Measurements from ENCODE around the gene PROSER3.

PROSER3 gene

DNA sequence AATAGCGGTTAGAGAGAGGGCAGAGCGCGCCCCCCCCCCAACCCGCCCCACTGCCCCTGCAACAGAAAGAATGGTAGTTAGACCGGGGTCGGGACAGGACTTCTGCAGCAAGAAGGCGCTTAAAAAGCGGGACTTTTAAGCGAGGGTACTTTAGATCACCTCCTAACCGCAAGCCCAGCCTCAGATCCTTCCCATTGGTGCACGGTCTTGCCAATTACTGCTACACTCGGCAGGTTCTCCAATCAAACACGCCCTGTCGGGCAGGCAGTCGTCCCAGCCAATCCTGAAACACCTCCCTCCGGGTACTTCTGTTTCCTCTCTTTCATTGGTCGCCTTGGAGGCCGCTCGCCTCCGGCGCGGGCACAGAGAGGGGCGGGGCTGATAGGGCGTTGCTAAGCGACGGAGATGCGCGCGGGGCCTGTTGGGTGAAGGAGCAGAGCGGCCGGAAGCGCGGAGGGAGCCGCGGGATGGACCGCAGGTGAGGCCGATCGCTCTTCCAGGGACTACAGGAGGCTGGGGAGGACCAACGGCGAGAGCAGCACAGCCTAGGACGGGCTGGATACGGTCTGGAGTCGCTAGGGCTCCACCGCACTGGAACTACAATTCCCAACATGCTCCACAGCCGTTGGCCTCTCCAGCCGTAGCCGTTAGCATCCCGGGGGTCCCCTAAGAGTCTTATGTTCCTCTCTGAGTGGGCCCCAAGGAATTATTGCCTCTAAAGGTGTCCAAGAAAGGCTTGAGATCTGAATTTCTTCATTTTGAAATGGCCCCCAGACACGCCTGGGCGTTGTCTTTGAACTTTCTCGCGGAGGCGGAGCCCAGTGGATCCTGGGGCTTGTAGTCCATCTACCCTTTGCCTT, at the start of gene PROSER3:
PROSER3 (plus strand) TSS at position 428 of the 860 bp plus-strand sequence; CDS start at position 468, 40 bp downstream.
- peak; percentile 99 for DNase-seq

GRCh38 chr19:35708391-35708790, 49.6 kb upstream of the PROSER3 start:
- no peak for DNase-seq

- DNase-seq: peak; percentile 87 to 89
Measured at GRCh38 chr19:35710784-35711723, 46.9 kb upstream of the PROSER3 start.

- DNase-seq: peak; percentile 91 to 92
Measured at GRCh38 chr19:35712567-35713505, 45.1 kb upstream of the PROSER3 start.

- DNase-seq: no peak
Measured at GRCh38 chr19:35713506-35713850, 44.5 kb upstream of the PROSER3 start.

DNA sequence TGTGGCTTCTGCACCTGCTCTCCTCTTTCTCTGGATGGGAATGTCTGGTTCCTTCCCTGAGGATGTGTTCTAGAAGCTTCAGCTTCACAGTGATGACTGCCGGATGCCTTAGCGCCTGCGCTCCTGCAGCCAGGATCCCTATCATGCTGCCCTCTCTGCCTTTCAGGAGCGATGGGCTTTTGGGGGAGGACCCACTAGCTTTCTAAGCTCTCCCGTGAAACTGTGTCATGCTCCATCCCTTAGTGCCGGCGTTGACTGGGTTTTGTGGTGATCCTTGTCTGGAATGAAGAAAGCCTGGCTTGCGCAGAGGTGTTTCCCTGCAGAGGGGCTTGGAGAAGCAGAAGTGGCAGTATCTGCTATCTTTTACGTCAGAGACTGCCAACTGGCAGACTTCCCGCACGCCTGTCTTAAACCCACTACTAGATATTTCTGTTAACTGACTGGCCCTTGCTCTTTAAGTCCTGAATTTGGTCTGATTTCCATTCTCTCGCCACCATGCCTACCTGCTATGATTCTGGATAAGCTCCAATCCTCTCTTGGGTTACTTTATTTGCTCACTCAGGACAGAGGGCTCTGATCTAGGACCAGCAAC, 44.0 kb upstream of the PROSER3 start:
- DNase-seq: no peak

DNA sequence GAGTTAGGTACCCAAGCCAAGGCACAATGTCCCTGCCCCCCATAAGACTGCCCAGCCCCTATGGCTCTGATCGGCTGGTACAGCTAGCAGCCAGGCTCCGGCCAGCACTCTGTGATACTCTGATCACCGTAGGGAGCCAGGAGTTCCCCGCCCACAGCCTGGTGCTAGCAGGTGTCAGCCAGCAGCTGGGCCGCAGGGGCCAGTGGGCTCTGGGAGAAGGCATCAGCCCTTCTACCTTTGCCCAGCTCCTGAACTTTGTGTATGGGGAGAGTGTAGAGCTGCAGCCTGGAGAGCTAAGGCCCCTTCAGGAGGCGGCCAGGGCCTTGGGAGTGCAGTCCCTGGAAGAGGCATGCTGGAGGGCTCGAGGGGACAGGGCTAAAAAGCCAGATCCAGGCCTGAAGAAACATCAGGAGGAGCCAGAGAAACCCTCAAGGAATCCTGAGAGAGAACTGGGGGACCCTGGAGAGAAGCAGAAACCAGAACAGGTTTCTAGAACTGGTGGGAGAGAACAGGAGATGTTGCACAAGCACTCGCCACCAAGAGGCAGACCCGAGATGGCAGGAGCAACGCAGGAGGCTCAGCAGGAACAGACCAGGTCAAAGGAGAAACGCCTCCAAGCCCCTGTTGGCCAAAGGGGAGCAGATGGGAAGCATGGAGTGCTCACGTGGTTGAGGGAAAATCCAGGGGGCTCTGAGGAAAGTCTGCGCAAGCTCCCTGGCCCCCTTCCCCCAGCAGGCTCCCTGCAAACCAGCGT, 43.2 kb upstream of the PROSER3 start:
- DNase-seq: peak in 1 of 2 experiments; percentile 63

- DNase-seq: no peak
Measured at GRCh38 chr19:35715355-35715809, 42.6 kb upstream of the PROSER3 start.

DNA sequence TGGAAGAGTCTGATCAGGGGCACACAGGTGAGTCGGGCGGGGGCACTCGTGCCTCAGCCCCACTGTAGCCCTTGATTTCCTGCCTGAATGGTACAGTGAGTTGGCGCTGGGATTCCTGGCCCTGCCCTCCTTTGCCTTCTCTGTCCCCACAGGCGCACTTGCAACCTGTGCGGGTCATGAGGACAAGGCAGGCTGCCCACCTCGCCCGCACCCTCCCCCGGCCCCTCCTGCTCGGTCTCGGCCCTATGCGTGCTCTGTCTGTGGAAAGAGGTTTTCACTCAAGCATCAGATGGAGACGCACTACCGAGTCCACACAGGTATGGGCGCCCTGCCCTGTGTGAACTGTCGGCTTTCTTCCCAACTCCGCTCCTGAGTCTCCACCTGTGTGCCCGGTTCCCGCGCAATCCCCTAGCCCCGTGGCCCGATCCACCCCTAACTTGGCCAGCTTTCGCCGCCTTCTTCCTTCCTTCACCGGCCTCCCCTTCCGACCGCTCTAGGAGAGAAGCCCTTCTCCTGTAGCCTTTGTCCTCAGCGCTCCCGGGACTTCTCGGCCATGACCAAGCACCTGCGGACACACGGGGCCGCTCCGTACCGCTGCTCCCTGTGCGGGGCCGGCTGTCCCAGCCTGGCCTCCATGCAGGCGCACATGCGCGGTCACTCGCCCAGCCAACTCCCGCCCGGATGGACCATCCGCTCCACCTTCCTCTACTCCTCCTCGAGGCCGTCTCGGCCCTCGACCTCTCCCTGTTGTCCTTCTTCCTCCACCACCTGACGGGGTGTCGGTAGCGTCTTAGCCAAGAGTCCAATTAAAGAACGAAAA, 41.8 kb upstream of the PROSER3 start:
- DNase-seq: peak; percentile 56

- peak; percentile 88 for DNase-seq
Measured at GRCh38 chr19:35716801-35717664, 40.9 kb upstream of the PROSER3 start.

DNA sequence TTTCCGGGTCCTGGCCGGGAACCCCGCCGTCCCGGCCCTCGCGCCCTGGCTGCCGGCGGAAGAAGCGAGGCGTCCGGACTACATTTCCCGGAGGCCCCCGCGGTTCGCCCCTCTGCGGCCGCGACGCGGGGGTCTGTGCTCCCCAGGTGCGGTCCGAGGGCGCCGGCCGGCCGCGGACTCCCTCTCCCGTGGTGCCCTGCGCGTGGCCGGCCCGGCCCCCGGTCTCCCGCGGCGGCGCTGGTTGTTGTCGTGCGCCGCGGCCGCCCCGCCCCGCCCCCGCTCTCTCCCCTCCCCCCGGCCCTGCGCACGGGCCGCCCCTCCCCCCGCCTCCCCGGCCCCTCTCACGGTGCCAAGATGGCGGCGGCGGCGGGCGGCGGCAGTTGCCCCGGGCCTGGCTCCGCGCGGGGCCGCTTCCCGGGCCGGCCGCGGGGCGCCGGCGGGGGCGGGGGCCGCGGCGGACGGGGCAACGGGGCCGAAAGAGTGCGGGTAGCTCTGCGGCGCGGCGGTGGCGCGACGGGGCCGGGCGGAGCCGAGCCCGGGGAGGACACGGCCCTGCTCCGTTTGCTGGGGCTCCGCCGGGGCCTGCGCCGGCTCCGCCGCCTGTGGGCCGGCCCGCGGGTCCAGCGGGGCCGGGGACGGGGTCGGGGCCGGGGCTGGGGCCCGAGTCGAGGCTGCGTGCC, 40.2 kb upstream of the PROSER3 start, which contains the start of gene KMT2B:
KMT2B (plus strand) TSS at position 339 of the 680 bp plus-strand sequence; CDS start at position 355, 16 bp downstream.
- DNase-seq: peak; percentile 95 to 97

DNA sequence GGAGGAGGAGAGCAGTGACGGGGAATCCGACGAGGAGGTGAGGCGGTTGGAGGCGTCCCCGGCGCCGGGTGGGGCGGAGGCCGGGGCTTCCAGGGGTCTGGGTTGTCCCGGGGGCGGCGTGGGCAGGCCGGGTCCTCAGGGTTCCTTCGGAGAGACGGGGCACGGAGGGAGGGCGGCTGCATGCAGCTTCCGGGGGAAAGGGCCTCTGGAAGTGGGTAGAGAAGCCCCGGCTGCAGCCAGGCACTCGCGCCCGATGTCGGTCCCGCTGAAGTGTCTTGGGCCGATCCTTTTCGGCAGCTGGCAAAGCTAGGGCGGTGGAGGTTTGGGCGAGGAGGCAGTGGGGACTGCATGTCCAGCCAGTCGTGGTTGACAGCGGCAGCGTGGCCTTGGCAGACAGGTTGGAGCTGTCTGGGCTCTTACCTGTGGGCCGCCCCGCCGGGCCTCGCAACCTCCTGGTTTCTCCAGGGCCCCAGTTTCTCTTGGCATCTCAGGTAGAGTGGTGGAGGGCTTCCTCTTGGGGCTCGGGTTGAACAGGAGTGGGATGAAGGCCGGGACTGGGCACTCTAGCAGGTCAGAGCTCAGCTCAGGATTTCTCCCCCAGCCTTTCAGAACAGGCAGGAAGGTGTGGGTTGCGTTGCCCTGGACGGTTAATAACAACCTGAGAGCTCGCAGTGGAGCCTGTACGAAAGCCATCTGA, 39.5 kb upstream of the PROSER3 start:
- DNase-seq: peak; percentile 73 to 78

GRCh38 chr19:35719402-35720162, 38.4 kb upstream of the PROSER3 start:
- DNase-seq: no peak

DNA sequence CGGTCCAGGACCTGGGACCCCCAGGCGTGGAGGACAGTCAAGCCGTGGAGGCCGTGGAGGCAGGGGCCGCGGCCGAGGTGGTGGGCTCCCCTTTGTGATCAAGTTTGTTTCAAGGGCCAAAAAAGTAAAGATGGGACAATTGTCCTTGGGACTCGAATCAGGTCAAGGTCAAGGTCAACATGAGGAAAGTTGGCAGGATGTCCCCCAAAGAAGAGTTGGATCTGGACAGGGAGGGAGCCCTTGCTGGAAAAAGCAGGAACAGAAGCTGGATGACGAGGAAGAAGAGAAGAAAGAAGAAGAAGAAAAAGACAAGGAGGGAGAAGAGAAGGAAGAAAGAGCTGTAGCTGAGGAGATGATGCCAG, 37.8 kb upstream of the PROSER3 start:
- no peak for DNase-seq

DNA sequence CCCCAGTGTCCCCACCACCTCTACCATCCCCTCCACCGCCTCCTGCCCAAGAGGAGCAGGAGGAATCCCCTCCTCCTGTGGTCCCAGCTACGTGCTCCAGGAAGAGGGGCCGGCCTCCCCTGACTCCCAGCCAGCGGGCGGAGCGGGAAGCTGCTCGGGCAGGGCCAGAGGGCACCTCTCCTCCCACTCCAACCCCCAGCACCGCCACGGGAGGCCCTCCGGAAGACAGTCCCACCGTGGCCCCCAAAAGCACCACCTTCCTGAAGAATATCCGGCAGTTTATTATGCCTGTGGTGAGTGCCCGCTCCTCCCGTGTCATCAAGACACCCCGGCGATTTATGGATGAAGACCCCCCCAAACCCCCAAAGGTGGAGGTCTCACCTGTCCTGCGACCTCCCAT, 37.3 kb upstream of the PROSER3 start:
- no peak for DNase-seq

DNA sequence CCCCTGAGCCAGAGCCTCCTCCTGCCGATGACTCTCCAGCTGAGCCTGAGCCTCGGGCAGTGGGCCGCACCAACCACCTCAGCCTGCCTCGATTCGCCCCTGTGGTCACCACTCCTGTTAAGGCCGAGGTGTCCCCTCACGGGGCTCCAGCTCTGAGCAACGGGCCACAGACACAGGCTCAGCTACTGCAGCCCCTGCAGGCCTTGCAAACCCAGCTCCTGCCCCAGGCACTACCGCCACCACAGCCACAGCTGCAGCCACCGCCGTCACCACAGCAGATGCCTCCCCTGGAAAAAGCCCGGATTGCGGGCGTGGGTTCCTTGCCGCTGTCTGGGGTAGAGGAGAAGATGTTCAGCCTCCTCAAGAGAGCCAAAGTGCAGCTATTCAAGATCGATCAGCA, 36.6 kb upstream of the PROSER3 start:
- no peak for DNase-seq

DNA sequence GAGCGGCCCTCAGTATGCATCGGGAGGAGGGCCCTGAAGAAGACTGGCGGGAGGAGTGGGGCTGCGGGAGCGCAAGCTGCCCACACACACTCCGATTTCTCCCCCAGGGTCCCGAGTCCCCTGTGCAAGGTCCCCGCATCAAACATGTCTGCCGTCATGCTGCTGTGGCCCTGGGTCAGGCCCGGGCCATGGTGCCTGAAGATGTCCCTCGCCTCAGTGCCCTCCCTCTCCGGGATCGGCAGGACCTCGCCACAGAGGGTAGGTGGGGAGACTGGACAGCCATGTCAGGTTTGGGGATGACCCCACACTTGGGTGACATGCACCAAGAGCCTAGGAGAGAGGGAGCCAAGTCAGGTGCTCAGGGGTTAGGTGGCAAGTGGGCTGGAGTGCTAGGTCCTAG, 35.5 kb upstream of the PROSER3 start:
- no peak for DNase-seq

Data from activated T-cell treated with anti-CD3 and anti-CD28 coated beads, Interleukin-2, amount 50 U/mL, for 48 hours (primary cell).